BLaER1 (cell line): ENCODE results near the gene DUSP5.

Experiments used
- H3K27ac ChIP-seq: shearing (Covaris generic); formaldehyde crosslinking; 2 replicates; pipeline ENCODE4 v1.8.1; 2022
- H3K27me3 ChIP-seq: shearing (Covaris generic); formaldehyde crosslinking; 2 replicates; pipeline ENCODE4 v1.8.1; 2022
- H3K36me3 ChIP-seq: shearing (Covaris generic); formaldehyde crosslinking; 2 replicates; pipeline ENCODE4 v1.8.1; 2022
- H3K4me1 ChIP-seq: shearing (Covaris generic); formaldehyde crosslinking; 2 replicates; pipeline ENCODE4 v1.8.1; 2022
- H3K4me2 ChIP-seq: shearing (Covaris generic); formaldehyde crosslinking; 2 replicates; pipeline ENCODE4 v1.8.1; 2022
- H3K4me3 ChIP-seq: shearing (Covaris generic); formaldehyde crosslinking; 2 replicates; pipeline ENCODE4 v1.8.1; 2022
- H3K9ac ChIP-seq: shearing (Covaris generic); formaldehyde crosslinking; 2 replicates; pipeline ENCODE4 v1.8.1; 2022
- H3K9me3 ChIP-seq: shearing (Covaris generic); formaldehyde crosslinking; 2 replicates; pipeline ENCODE4 v1.8.1; 2022
- H4K20me1 ChIP-seq: shearing (Covaris generic); formaldehyde crosslinking; 2 replicates; pipeline ENCODE4 v1.8.1; 2022
- Cebpa-rat ChIP-seq: shearing (Covaris generic); IDR thresholded peaks from 2 replicates; pipeline ENCODE4 v1.8.1; 2022

The DUSP5 gene

GRCh38 chr10:110497438-110498086, at the start of gene DUSP5:
TSS of gene DUSP5 (plus strand) at chr10:110497907. CDS start at chr10:110498122, 215 bp downstream.
- Histone ChIP-seq H3K9me3 (no peaks in the 10 kb centered on the region), H3K4me3 (peak within 1 kb of the TSS; percentile 76), H4K20me1 (peaks cover 19% of the 10 kb centered on the region), H3K36me3 (no peaks in the 10 kb centered on the region), H3K9ac (peak within 1 kb of the TSS; percentile 74), H3K27ac (peak within 1 kb of the TSS; percentile 68; the same call in 1 of the 2 replicates), H3K4me2 (peak within 1 kb of the TSS; percentile 97), H3K27me3 (peaks cover 72% of the 10 kb centered on the region), H3K4me1 (peaks cover 62% of the 10 kb centered on the region)
- no peak for TF ChIP-seq Cebpa-rat

- H3K27me3 ChIP-seq: no peaks in the 10 kb centered on the region
- no peak overlapping the region for H3K4me3 ChIP-seq
- no peaks in the 10 kb centered on the region for H3K9me3 ChIP-seq
- no peak overlapping the region for H3K9ac ChIP-seq
- H3K4me2 ChIP-seq: no peak overlapping the region
- H3K4me1 ChIP-seq: no peaks in the 10 kb centered on the region
- H3K27ac ChIP-seq: no peak overlapping the region
- TF ChIP-seq Cebpa-rat: no peak
- H4K20me1 ChIP-seq: no peaks in the 10 kb centered on the region
- H3K36me3 ChIP-seq: no peaks in the 10 kb centered on the region
These were observed 48.9 kb upstream of the DUSP5 start for GRCh38 chr10:110448682-110449418.

- no peak for TF ChIP-seq Cebpa-rat
- H3K9ac ChIP-seq: no peak overlapping the region; the same call in 1 of the 2 replicates
- no peaks in the 10 kb centered on the region for H3K9me3 ChIP-seq
- H3K4me1 ChIP-seq: peaks cover 54% of the 10 kb centered on the region
- no peak overlapping the region for H3K27ac ChIP-seq
- H3K27me3 ChIP-seq: no peaks in the 10 kb centered on the region
- H3K4me2 ChIP-seq: peak overlapping the region; percentile 81
- no peaks in the 10 kb centered on the region for H4K20me1 ChIP-seq
- H3K4me3 ChIP-seq: no peak overlapping the region
- no peaks in the 10 kb centered on the region for H3K36me3 ChIP-seq
These were observed 42.3 kb upstream of the DUSP5 start for GRCh38 chr10:110455446-110455845.

GRCh38 chr10:110456046-110456445, 41.7 kb upstream of the DUSP5 start:
- Histone ChIP-seq H4K20me1 (no peaks in the 10 kb centered on the region), H3K9ac (no peak overlapping the region; the same call in 1 of the 2 replicates), H3K27ac (peak overlapping the region; percentile 62), H3K4me3 (no peak overlapping the region), H3K36me3 (no peaks in the 10 kb centered on the region), H3K27me3 (no peaks in the 10 kb centered on the region), H3K4me2 (peak overlapping the region; percentile 81), H3K9me3 (no peaks in the 10 kb centered on the region), H3K4me1 (peaks cover 60% of the 10 kb centered on the region)
- no peak for TF ChIP-seq Cebpa-rat

- no peaks in the 10 kb centered on the region for H3K36me3 ChIP-seq
- peak overlapping the region; percentile 62 for H3K27ac ChIP-seq
- no peak overlapping the region for H3K4me3 ChIP-seq
- H4K20me1 ChIP-seq: no peaks in the 10 kb centered on the region
- H3K9ac ChIP-seq: no peak overlapping the region
- TF ChIP-seq Cebpa-rat: no peak
- H3K27me3 ChIP-seq: no peaks in the 10 kb centered on the region
- H3K4me2 ChIP-seq: peak overlapping the region; percentile 81
- peaks cover 66% of the 10 kb centered on the region for H3K4me1 ChIP-seq
- no peaks in the 10 kb centered on the region for H3K9me3 ChIP-seq
These were observed 41.1 kb upstream of the DUSP5 start for GRCh38 chr10:110456523-110457091.

- no peak overlapping the region for H3K27ac ChIP-seq
- no peaks in the 10 kb centered on the region for H4K20me1 ChIP-seq
- no peak overlapping the region for H3K9ac ChIP-seq
- H3K4me2 ChIP-seq: peak overlapping the region; percentile 81
- no peaks in the 10 kb centered on the region for H3K9me3 ChIP-seq
- no peak overlapping the region for H3K4me3 ChIP-seq
- H3K27me3 ChIP-seq: no peaks in the 10 kb centered on the region
- H3K4me1 ChIP-seq: peaks cover 67% of the 10 kb centered on the region
- no peaks in the 10 kb centered on the region for H3K36me3 ChIP-seq
- TF ChIP-seq Cebpa-rat: no peak
These were observed 39.9 kb upstream of the DUSP5 start for GRCh38 chr10:110457851-110458250.

GRCh38 chr10:110458266-110458920, 39.3 kb upstream of the DUSP5 start:
- Histone ChIP-seq H3K27ac (no peak overlapping the region), H3K4me3 (no peak overlapping the region), H3K27me3 (no peaks in the 10 kb centered on the region), H3K4me2 (peak overlapping the region; percentile 81), H3K4me1 (peaks cover 67% of the 10 kb centered on the region), H3K36me3 (no peaks in the 10 kb centered on the region), H3K9ac (no peak overlapping the region), H4K20me1 (no peaks in the 10 kb centered on the region), H3K9me3 (no peaks in the 10 kb centered on the region)
- no peak for TF ChIP-seq Cebpa-rat

GRCh38 chr10:110459600-110459999, 38.1 kb upstream of the DUSP5 start:
- H3K27me3 ChIP-seq: no peaks in the 10 kb centered on the region
- peak overlapping the region; percentile 31; the same call in 1 of the 2 replicates for H3K9ac ChIP-seq
- H3K4me1 ChIP-seq: peaks cover 72% of the 10 kb centered on the region
- no peak overlapping the region for H3K4me3 ChIP-seq
- H3K9me3 ChIP-seq: no peaks in the 10 kb centered on the region
- no peaks in the 10 kb centered on the region for H3K36me3 ChIP-seq
- H3K4me2 ChIP-seq: peak overlapping the region; percentile 81
- H4K20me1 ChIP-seq: no peaks in the 10 kb centered on the region
- H3K27ac ChIP-seq: no peak overlapping the region
- TF ChIP-seq Cebpa-rat: no peak

- no peaks in the 10 kb centered on the region for H4K20me1 ChIP-seq
- no peaks in the 10 kb centered on the region for H3K9me3 ChIP-seq
- no peak for TF ChIP-seq Cebpa-rat
- H3K9ac ChIP-seq: peak overlapping the region; percentile 31; the same call in 1 of the 2 replicates
- peak overlapping the region; percentile 81 for H3K4me2 ChIP-seq
- H3K27ac ChIP-seq: peak overlapping the region; percentile 40; the same call in 1 of the 2 replicates
- peaks cover 76% of the 10 kb centered on the region for H3K4me1 ChIP-seq
- H3K27me3 ChIP-seq: no peaks in the 10 kb centered on the region
- no peak overlapping the region for H3K4me3 ChIP-seq
- no peaks in the 10 kb centered on the region for H3K36me3 ChIP-seq
These were observed 37.4 kb upstream of the DUSP5 start for GRCh38 chr10:110460111-110460809.
